Effector memory CD4-positive, alpha-beta T cell (primary cell): ENCODE data around the gene ARX.

Experiments used
- DNase-seq, 3 donors: peaks; one replicate each; pipeline ENCODE4 v3.0.0-alpha.2; 2020
- H3K27ac ChIP-seq: 2 replicates; pipeline ENCODE4 v1.7.0; 2013; ENCODE audit warnings: mild to moderate bottlenecking, low read length, moderate library complexity; ENCODE audit not compliant: insufficient read depth, poor library complexity, severe bottlenecking
- H3K27me3 ChIP-seq: replicated peaks from 2 replicates; pipeline ENCODE4 v1.7.0; 2013; ENCODE audit warnings: mild to moderate bottlenecking, low read length; ENCODE audit not compliant: insufficient read depth, control insufficient read depth, poor library complexity, severe bottlenecking
- H3K36me3 ChIP-seq: 2 replicates; pipeline ENCODE4 v1.7.0; 2013; ENCODE audit warnings: mild to moderate bottlenecking, low read length, moderate library complexity; ENCODE audit not compliant: control insufficient read depth, insufficient read depth
- H3K4me1 ChIP-seq: 2 replicates; pipeline ENCODE4 v1.7.0; 2013; ENCODE audit warnings: low read length, mild to moderate bottlenecking; ENCODE audit not compliant: control insufficient read depth, insufficient read depth, poor library complexity, severe bottlenecking
- H3K4me3 ChIP-seq: 2 replicates; pipeline ENCODE4 v1.7.0; 2013; ENCODE audit warnings: low read length, low read depth, mild to moderate bottlenecking; ENCODE audit not compliant: insufficient read depth, poor library complexity, severe bottlenecking
- H3K9me3 ChIP-seq: 2 replicates; pipeline ENCODE4 v1.7.0; 2013; ENCODE audit warnings: mild to moderate bottlenecking, low read length, moderate library complexity; ENCODE audit not compliant: control insufficient read depth

ARX gene

GRCh38 chrX:25001808-25002660 is 13.7 kb downstream of the ARX start:
- no peaks in the 10 kb centered on the region for H3K27me3 ChIP-seq
- no peak for DNase-seq
- no peaks in the 10 kb centered on the region for H3K4me1 ChIP-seq
- no peaks in the 10 kb centered on the region for H3K36me3 ChIP-seq
- no peak overlapping the region for H3K4me3 ChIP-seq
- H3K27ac ChIP-seq = no peak overlapping the region
- H3K9me3 ChIP-seq = no peaks in the 10 kb centered on the region

DNA sequence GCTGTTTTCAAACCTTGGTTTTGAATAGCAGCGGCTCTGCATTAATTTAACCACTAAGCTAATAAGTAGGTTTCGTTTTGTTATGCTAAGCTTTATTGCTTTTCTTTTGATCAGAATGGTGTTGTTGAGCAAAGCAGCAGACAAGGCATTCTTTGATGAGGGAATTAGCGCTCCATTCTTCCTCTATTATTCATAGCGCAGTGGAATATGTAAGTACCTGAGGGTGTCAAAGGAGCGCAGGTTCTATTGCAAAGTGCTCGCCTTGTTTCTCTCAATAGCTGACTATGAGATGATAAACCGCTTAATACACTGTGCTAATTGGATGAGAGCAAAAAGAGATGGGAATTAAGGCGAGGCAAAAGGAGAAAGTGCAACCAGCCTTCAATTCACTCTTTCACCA is 16.3 kb downstream of the ARX start:
- Histone ChIP-seq H3K27ac (no peak overlapping the region), H3K9me3 (no peaks in the 10 kb centered on the region), H3K4me1 (no peaks in the 10 kb centered on the region), H3K4me3 (no peak overlapping the region), H3K36me3 (no peaks in the 10 kb centered on the region), H3K27me3 (no peaks in the 10 kb centered on the region)
- no peak for DNase-seq

DNA sequence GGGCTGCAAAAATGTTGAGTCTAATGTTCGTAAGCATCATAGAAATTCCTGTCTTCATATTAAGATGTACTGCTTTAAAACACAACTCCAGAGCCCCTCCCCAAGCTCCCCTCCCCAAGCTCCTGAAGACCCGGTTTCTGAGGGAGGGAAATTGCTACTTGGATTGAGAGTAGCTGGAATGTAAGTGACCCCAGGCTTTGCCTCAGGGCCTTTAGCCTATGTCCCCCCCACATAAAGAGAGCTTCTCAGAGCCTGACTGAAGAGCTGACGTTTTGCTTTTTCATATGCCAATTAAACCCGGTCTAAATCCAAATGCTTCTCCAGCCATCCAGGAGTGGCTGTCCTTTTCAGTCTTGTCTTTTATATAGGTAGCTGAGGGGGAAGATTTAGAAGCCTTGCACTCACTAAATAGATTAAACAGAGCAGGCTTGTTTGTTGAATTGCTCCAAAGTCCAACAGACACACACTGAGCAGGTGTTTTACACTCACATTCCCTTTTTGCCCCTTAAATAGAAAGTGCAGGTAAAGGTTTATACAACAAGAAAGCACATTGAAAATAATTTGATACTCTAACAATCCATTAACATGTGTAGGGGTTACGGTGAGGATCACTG is 19.6 kb downstream of the ARX start:
- H3K27ac ChIP-seq = no peak overlapping the region
- H3K36me3 ChIP-seq = no peaks in the 10 kb centered on the region
- no peak overlapping the region for H3K4me3 ChIP-seq
- no peaks in the 10 kb centered on the region for H3K9me3 ChIP-seq
- no peaks in the 10 kb centered on the region for H3K4me1 ChIP-seq
- no peaks in the 10 kb centered on the region for H3K27me3 ChIP-seq
- no peak for DNase-seq

DNA sequence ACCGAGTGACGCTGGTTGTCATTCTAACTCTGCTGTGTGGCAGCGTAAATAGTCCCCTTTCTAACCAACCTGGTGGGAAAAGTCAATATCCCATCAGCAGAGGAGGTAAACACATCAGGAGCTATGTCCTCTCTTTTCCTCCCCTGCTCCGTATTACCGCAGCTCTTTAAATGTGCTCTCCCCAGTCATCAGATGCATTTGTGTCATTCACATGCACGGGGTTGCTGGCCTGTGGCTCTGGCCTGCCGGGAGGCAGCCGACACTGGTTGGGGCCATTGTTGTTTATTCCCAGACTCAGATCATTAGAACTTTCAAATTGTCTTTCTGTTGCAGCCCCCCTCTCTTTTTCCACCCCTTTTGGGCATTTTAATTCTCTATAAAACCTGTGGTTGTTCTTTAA is 21.9 kb downstream of the ARX start:
- DNase-seq = no peak
- no peak overlapping the region for H3K27ac ChIP-seq
- H3K4me1 ChIP-seq = no peaks in the 10 kb centered on the region
- no peaks in the 10 kb centered on the region for H3K27me3 ChIP-seq
- H3K9me3 ChIP-seq = no peaks in the 10 kb centered on the region
- no peaks in the 10 kb centered on the region for H3K36me3 ChIP-seq
- no peak overlapping the region for H3K4me3 ChIP-seq

DNA sequence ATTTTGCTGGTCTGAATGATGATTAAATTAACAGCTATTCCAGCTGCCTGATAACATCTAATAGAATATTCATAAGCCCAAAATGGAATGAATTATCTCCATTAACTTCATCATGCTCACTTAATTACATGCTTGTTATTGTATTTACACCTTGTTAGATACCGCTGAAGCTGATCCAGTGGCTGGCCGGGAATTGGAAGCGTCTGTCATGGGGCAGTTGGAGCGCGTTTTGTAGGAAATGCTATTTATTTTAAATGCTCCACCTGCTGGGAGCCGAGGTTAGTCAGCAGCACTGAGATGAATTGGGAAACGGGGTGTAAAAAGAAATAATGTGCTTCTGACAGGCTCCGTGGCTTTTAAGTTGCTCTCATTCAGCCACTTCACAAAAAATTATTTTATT is 25.2 kb downstream of the ARX start:
- no peaks in the 10 kb centered on the region for H3K36me3 ChIP-seq
- DNase-seq = no peak
- no peaks in the 10 kb centered on the region for H3K4me1 ChIP-seq
- no peak overlapping the region for H3K4me3 ChIP-seq
- H3K27ac ChIP-seq = no peak overlapping the region
- no peaks in the 10 kb centered on the region for H3K27me3 ChIP-seq
- no peaks in the 10 kb centered on the region for H3K9me3 ChIP-seq

DNA sequence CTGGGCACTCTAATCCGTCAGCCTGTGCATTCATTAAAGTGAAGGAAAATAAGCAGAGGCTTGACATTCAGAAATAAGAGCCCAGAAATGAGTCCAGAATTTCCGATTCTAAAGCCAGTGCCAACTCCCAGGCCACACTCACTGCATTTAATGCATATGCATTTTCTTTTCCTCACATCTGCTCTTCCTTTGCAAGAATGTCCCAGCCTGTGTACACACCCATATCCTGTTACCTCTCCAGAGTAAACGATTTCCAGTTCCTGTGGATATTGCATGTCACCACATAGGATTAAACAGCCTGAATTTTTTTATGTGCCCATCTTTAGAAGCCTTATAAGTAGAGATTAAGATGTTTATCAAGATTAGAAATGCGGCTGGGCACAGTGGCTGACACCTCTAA is 27.5 kb downstream of the ARX start:
- DNase-seq = no peak
- no peaks in the 10 kb centered on the region for H3K9me3 ChIP-seq
- no peaks in the 10 kb centered on the region for H3K4me1 ChIP-seq
- no peak overlapping the region for H3K4me3 ChIP-seq
- H3K27ac ChIP-seq = no peak overlapping the region
- no peaks in the 10 kb centered on the region for H3K27me3 ChIP-seq
- H3K36me3 ChIP-seq = no peaks in the 10 kb centered on the region

DNA sequence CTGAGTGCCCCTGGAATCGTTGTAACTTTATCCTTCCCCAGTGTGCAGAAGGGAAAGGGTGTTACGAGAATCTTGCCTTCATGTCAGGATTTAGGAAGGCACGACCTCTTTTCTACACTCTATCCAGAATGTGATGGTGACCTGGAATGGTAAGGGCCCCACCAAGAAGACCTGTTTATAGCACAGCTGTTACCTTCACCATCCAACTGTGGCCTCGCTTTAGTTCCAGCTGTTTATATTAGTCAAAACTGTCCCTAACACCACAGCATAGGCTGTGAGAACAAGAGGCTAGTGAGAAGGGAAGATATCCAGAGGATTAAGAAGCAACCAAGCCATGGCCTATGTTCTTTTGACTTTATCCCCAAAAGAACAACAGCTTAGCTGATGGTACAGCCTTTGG is 28.0 kb downstream of the ARX start:
- Histone ChIP-seq H3K27me3 (no peaks in the 10 kb centered on the region), H3K4me3 (no peak overlapping the region), H3K9me3 (no peaks in the 10 kb centered on the region), H3K27ac (no peak overlapping the region), H3K36me3 (no peaks in the 10 kb centered on the region), H3K4me1 (no peaks in the 10 kb centered on the region)
- DNase-seq = no peak

GRCh38 chrX:24985120-24985519 is 30.6 kb downstream of the ARX start:
- H3K4me1 ChIP-seq = no peaks in the 10 kb centered on the region
- no peak overlapping the region for H3K27ac ChIP-seq
- H3K27me3 ChIP-seq = no peaks in the 10 kb centered on the region
- H3K9me3 ChIP-seq = no peaks in the 10 kb centered on the region
- H3K4me3 ChIP-seq = no peak overlapping the region
- DNase-seq = no peak
- H3K36me3 ChIP-seq = no peaks in the 10 kb centered on the region

DNA sequence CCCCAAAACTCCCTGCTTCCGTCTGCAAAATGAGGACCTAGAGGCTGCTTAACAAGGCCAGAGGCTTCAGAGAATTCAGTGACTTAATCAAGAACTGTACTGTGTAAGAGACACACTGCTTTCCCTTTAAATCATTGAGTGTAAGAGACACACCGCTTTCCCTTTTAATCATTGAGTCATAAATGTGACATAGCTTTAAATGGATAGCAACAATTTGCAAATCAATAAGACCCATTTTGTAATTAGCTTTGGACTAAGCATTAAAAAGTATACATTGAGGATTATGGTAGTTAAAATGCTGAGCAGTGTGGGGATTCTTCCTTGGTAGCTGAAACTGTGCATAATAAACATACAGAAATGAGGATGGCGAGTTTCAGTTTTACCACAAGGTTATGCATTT is 31.8 kb downstream of the ARX start:
- Histone ChIP-seq H3K27me3 (no peaks in the 10 kb centered on the region), H3K36me3 (no peaks in the 10 kb centered on the region), H3K4me3 (no peak overlapping the region), H3K27ac (no peak overlapping the region), H3K9me3 (no peaks in the 10 kb centered on the region), H3K4me1 (no peaks in the 10 kb centered on the region)
- DNase-seq = no peak

- Histone ChIP-seq H3K27ac (no peak overlapping the region), H3K9me3 (no peaks in the 10 kb centered on the region), H3K4me1 (no peaks in the 10 kb centered on the region), H3K36me3 (no peaks in the 10 kb centered on the region), H3K4me3 (no peak overlapping the region), H3K27me3 (no peaks in the 10 kb centered on the region)
- DNase-seq = no peak
These were observed 33.3 kb downstream of the ARX start for GRCh38 chrX:24982306-24982965.
